Thyroid gland (tissue), 4 donors: Measurements from ENCODE around the gene NCKAP5L. TPM values are rescaled to one million over a fixed set of nuclear protein-coding genes. Genes with fewer than 3 reads are reported as not detected.
"Not testable (repeated sequence)": the region's sequence is repeated elsewhere in the genome, so short reads cannot be mapped to it uniquely, and the experiment has no call there.

Experiments
- DNase-seq, 2 donors: peaks; one replicate each; pipeline ENCODE4 v3.0.0-alpha.2; 2019
- H3K27ac ChIP-seq, 3 donors: fragments of 200-600 bp; sonication (generic); 1 replicate in 2 of 3; 2 replicates in 1 of 3; pipeline ENCODE4 v1.5.1; 2016 to 2019; ENCODE audit warnings: mild to moderate bottlenecking in 1 of 3, moderate library complexity in 1 of 3
- H3K27me3 ChIP-seq: fragments of 200-600 bp; sonication (generic); one replicate; pipeline ENCODE4 v1.5.1; 2019
- H3K36me3 ChIP-seq, 2 donors: fragments of 200-600 bp; sonication (generic); one replicate each; pipeline ENCODE4 v1.5.1; 2016 to 2019
- H3K4me1 ChIP-seq, 2 donors: fragments of 200-600 bp; sonication (generic); one replicate each; pipeline ENCODE4 v1.5.1; 2017 to 2019
- H3K4me3 ChIP-seq, 3 donors: fragments of 200-600 bp; sonication (generic); replicated peaks in 1 of 3; 1 replicate in 2 of 3; 2 replicates in 1 of 3; pipeline ENCODE4 v1.5.1; 2016; ENCODE audit warnings: mild to moderate bottlenecking in 1 of 3
- H3K9me3 ChIP-seq: fragments of 200-600 bp; sonication (generic); one replicate; pipeline ENCODE4 v1.5.1; 2017
- POLR2A ChIP-seq, 2 donors: fragments of 450-650 bp; IDR thresholded peaks; one replicate each; pipeline ENCODE4 v1.6.1; 2017; ENCODE audit warnings: antibody characterized with exemption in 2 of 2, mild to moderate bottlenecking in 2 of 2, moderate library complexity in 1 of 2
- WGBS, 2 donors: methylation state at CpG; one replicate each; pipeline ENCODE4 v1.1.5; 2017; 5-methylcytosine and 5-hydroxymethylcytosine counted together
- intact Hi-C: fragments of 100-400 bp; cut with DNase I; formaldehyde crosslinking; loops from one replicate; pipeline ENCODE4 v1.15.1; 2023
- total RNA-seq, 4 donors: library from RNA; depleted of rRNA; stranded (reverse); fragments of >200 nt; gene quantifications; one replicate each; pipeline ENCODE4 v1.2.3, GENCODE V29; 2016
- TF ChIP-seq, protein P1 (sequence below), 6 experiments: fragments of 200-600 bp in 3 of 6; fragments of 450-650 bp in 3 of 6; sonication (generic) in 3 of 6; IDR thresholded peaks; one replicate each; pipeline ENCODE4 v1.5.1; 2016 to 2019; ENCODE audit warnings: antibody characterized with exemption in 6 of 6, mild to moderate bottlenecking in 2 of 6, inconsistent platforms in 1 of 6, moderate library complexity in 1 of 6

Gene NCKAP5L
- total RNA-seq, 4 donors from 2014 or later = 14.1 to 33.7 (median 16.3) TPM

DNA sequence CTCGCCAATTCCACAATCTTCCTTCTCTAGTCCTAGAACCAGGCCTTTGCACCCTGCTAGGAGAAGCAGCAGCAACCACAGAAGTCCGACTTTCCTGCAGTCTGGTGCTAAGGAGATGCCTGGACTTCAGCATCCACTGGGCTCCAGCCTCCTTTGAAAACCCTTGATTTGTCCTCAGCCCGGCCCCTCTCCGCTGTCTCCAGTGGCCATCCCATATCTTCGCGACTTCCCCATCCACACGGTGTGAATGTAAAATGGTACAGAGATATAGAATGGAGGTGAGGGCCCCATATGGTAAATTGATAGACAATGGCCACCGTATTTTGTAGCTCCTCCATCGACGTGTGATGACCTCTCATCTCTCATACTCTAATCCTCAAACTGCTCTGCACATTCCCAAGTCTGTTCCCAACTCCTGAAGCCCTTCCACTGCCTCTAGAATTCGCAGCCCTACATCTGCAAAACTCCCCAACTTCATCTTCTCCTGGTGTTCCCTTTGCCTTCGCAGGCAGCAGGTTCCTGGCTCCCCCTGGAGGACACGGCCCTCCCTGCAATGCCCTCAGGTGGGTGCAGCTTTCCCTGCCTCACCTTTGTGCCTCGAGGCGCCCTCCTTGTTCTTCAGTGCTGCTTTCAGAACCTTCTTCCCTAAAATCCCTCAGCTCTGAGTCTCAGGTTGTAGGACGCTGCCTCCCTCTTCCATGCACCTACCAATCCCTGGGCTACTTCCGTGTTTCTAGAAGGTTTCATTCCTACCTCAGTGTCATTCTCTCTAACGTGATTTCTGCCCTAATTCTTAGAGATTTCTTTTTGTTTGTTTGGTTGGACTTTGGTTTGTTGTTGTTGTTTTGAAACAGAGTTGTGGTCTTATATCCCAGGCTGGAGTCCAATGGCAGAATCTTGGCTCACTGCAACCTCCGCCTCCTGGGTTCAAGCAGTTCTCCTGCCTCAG lies 50.1 kb downstream of the NCKAP5L start:
- Histone ChIP-seq H3K27me3 (no peaks in the 10 kb centered on the region), H3K4me3 (no peak overlapping the region), H3K4me1 (no peaks in the 10 kb centered on the region), H3K9me3 (no peaks in the 10 kb centered on the region), H3K27ac (no peak overlapping the region), H3K36me3 (no peaks in the 10 kb centered on the region)
- peak; percentile 71 to 76 for DNase-seq
- intact Hi-C loops = loop anchor here (5.0 kb wide), 2 partner anchors 49 to 294 kb away; partner anchors contain the start of gene NCKAP5L
- TF ChIP-seq POLR2A (IDR thresholded peaks at IDR 0.05) = no peak
- TF ChIP-seq, protein P1, sequence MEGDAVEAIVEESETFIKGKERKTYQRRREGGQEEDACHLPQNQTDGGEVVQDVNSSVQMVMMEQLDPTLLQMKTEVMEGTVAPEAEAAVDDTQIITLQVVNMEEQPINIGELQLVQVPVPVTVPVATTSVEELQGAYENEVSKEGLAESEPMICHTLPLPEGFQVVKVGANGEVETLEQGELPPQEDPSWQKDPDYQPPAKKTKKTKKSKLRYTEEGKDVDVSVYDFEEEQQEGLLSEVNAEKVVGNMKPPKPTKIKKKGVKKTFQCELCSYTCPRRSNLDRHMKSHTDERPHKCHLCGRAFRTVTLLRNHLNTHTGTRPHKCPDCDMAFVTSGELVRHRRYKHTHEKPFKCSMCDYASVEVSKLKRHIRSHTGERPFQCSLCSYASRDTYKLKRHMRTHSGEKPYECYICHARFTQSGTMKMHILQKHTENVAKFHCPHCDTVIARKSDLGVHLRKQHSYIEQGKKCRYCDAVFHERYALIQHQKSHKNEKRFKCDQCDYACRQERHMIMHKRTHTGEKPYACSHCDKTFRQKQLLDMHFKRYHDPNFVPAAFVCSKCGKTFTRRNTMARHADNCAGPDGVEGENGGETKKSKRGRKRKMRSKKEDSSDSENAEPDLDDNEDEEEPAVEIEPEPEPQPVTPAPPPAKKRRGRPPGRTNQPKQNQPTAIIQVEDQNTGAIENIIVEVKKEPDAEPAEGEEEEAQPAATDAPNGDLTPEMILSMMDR (IDR thresholded peaks at IDR 0.05) = peak; percentile 53 to 86 (median 72)
- WGBS, 2 donors = 53 to 55% methylated on average over 19 of the region's 19 CpGs

DNA sequence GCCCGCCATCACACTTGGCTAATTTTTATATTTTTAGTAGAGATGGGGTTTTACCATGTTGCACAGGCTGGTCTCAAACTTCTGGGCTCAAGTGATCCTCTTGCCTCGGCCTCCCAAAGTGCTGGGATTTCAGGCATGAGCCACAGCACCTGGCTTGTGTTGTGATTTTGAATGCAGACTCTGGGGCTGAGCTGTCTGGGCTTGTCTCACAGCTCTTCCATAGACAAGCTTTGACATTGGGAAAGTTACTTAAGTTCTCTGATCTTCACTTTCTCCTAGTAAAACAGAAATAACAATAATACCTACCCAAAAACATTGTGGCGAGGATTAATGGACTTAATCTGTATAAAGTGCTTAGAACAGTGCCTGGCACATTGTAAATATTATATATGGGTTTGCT lies 50.9 kb downstream of the NCKAP5L start:
- H3K4me3 ChIP-seq = no peak overlapping the region
- no peak for TF ChIP-seq POLR2A (IDR thresholded peaks at IDR 0.05)
- TF ChIP-seq, protein P1 (IDR thresholded peaks at IDR 0.05) = no peak
- WGBS, 2 donors = 95% methylated on average over 3 of the region's 3 CpGs
- H3K27ac ChIP-seq = no peak overlapping the region
- H3K9me3 ChIP-seq = no peaks in the 10 kb centered on the region
- H3K27me3 ChIP-seq = no peaks in the 10 kb centered on the region
- DNase-seq = no peak
- no peaks in the 10 kb centered on the region for H3K36me3 ChIP-seq
- intact Hi-C loops = loop anchor here (5.0 kb wide), 2 partner anchors 50 to 295 kb away; partner anchors contain the start of gene NCKAP5L
- H3K4me1 ChIP-seq = no peaks in the 10 kb centered on the region

DNA sequence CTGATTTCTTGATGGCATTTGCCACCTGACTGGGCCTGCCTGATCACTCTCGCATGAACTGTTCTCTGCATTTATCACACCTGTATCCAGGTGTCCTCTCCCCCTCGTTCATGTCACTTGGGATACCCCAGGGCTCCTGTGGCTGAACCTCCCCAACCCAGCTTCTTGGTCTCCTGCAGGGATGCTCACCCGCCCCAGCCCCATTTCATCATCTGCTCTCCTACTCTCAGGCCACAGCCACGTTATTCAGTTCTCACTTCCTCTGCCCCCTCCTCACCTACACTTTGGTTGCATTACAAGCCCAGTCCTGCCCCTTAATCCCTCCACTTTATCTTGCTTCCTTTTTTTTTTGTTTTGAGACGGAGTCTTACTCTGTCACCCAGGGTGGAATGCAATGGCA lies 51.4 kb downstream of the NCKAP5L start:
- DNase-seq = no peak
- Histone ChIP-seq H3K27me3 (no peaks in the 10 kb centered on the region), H3K36me3 (no peaks in the 10 kb centered on the region), H3K4me1 (no peaks in the 10 kb centered on the region), H3K9me3 (no peaks in the 10 kb centered on the region), H3K27ac (no peak overlapping the region), H3K4me3 (no peak overlapping the region)
- WGBS, 2 donors = 85 to 86% methylated on average over 5 of the region's 5 CpGs
- intact Hi-C loops = loop anchor here (5.0 kb wide), 2 partner anchors 50 to 295 kb away; partner anchors contain the start of gene NCKAP5L
- TF ChIP-seq POLR2A (IDR thresholded peaks at IDR 0.05) = no peak
- TF ChIP-seq, protein P1 (IDR thresholded peaks at IDR 0.05) = no peak

DNA sequence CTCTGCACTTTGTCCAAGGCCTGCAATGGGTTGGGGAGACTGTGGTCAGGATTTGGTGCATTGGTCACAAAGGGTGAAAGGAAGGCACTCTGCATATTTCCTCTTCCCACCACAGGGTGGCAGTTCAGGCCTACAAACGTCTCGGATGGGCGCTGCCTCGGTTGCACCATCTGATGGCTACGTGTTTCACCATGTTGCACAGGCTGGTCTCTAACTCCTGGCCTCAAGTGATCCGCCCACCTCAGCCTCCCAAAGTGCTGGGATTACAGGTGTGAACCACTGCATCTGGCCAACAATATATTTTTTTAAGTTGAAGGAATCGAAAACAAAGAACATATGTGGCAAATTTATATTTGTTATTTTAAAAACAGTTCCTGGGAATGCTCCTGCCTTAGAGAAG lies 51.8 kb downstream of the NCKAP5L start:
- Histone ChIP-seq H3K27ac (no peak overlapping the region), H3K27me3 (no peaks in the 10 kb centered on the region), H3K4me1 (no peaks in the 10 kb centered on the region), H3K4me3 (no peak overlapping the region), H3K36me3 (no peaks in the 10 kb centered on the region), H3K9me3 (no peaks in the 10 kb centered on the region)
- intact Hi-C loops = loop anchor here (5.0 kb wide), 2 partner anchors 51 to 296 kb away; partner anchors contain the start of gene NCKAP5L
- WGBS, 2 donors = 13% methylated on average over 7 of the region's 7 CpGs
- DNase-seq = peak; percentile 55
- TF ChIP-seq, protein P1 (IDR thresholded peaks at IDR 0.05) = peak; percentile 40 to 80 (median 74)
- TF ChIP-seq POLR2A (IDR thresholded peaks at IDR 0.05) = no peak

DNA sequence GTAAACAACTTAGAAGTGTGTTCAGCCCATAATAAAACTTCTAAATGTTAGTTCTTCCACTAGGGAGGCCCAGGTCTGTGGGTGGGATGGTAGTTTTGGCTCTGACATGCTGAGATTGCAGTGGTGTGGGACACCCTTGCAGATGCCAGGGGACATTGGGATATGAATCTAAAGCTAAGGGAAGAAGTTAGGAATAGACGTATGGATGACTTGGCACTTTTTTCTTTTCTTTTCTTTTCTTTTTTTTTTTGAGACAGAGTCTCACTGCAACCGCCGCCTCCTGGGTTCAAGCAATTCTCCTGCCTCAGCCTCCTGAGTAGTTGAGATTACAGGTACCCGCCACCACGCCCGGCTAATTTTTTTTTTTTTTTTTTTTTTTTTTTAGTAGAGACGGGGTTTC lies 55.1 kb downstream of the NCKAP5L start:
- H3K9me3 ChIP-seq, H3K4me1 ChIP-seq, H3K27ac ChIP-seq, intact Hi-C loops, H3K27me3 ChIP-seq, H3K36me3 ChIP-seq, H3K4me3 ChIP-seq, DNase-seq: not testable (repeated sequence)
- 87 to 90% methylated on average over 7 of the region's 7 CpGs for whole genome bisulfite sequencing, 2 donors
